ENCODE data around the gene PSMG4.

DNA sequence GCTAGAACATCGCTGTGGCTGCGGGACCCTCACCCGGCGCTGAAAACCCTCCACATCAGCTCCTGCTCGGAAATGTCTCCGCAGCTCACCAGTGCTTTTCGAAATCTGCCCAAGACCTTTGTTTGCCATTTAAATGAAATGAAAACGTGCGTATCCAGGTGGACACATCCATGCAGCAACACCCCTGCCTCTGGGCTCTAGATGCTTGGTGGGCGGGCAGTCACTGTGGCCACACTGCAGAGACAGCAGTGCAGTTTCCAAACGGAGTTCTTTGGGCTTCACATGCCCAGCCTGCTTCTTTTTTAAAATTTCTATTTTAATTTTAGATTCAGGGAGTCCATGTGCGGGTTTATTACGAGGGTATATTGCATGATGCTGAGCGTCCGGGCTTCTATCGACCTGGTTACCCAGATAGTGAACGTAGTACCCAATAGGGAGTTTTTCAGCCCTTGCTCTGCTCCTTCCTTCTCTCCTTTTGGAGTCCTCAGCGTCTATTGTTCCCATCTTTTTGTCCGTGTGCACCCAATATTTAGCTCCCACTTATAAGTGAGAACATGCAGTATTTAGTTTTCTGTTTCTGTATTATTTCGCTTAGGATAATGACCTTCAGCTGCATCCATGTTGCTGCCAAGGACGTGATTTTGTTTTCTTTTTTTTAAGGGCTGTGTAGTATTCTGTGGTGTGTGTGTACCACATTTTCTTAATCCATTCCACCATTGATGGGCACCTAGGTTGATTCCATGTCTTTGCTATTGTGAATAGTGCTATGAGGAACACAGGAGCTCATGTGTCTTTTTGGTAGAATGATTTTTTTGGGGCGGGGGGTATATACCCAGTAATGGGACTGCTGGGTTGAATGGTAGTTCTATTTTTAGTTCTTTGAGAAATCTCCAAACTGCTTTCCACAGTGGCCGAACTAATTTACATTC is 26.5 kb upstream of the PSMG4 start:
- TF ChIP-seq, protein P1, sequence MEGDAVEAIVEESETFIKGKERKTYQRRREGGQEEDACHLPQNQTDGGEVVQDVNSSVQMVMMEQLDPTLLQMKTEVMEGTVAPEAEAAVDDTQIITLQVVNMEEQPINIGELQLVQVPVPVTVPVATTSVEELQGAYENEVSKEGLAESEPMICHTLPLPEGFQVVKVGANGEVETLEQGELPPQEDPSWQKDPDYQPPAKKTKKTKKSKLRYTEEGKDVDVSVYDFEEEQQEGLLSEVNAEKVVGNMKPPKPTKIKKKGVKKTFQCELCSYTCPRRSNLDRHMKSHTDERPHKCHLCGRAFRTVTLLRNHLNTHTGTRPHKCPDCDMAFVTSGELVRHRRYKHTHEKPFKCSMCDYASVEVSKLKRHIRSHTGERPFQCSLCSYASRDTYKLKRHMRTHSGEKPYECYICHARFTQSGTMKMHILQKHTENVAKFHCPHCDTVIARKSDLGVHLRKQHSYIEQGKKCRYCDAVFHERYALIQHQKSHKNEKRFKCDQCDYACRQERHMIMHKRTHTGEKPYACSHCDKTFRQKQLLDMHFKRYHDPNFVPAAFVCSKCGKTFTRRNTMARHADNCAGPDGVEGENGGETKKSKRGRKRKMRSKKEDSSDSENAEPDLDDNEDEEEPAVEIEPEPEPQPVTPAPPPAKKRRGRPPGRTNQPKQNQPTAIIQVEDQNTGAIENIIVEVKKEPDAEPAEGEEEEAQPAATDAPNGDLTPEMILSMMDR (IDR thresholded peaks at IDR 0.05; ENCODE audit: insufficient read depth, low read length, poor library complexity, severe bottlenecking), result no peak
- no peak for TF ChIP-seq EZH2phosphoT487 (conservative IDR thresholded peaks at IDR 0.05; ENCODE audit: low read length)
